ENCODE data around the gene HUS1B.

DNA sequence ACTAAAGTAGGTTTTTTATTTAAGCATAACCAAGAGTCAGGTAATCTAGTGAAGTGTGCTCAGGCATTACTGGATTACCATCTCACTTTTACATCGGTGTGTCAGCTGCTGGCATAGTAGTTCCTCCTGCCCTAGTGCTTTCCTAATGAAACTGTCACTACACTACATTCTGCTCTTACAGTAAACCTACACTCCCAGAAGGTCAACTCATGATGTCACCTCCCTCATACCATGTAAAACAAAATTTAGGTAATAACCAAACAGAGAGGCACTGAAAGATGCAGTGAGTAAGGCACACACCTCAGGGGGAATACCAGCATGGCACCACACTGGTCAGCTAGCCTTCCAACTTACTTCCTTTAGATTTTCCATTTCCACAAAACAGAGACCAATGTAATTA, 23.3 kb downstream of the HUS1B start:
- TF ChIP-seq, protein P1, sequence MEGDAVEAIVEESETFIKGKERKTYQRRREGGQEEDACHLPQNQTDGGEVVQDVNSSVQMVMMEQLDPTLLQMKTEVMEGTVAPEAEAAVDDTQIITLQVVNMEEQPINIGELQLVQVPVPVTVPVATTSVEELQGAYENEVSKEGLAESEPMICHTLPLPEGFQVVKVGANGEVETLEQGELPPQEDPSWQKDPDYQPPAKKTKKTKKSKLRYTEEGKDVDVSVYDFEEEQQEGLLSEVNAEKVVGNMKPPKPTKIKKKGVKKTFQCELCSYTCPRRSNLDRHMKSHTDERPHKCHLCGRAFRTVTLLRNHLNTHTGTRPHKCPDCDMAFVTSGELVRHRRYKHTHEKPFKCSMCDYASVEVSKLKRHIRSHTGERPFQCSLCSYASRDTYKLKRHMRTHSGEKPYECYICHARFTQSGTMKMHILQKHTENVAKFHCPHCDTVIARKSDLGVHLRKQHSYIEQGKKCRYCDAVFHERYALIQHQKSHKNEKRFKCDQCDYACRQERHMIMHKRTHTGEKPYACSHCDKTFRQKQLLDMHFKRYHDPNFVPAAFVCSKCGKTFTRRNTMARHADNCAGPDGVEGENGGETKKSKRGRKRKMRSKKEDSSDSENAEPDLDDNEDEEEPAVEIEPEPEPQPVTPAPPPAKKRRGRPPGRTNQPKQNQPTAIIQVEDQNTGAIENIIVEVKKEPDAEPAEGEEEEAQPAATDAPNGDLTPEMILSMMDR (conservative IDR thresholded peaks at IDR 0.05; ENCODE audit: low read depth in 2 of 2) = no peak
- TF ChIP-seq, protein P2, sequence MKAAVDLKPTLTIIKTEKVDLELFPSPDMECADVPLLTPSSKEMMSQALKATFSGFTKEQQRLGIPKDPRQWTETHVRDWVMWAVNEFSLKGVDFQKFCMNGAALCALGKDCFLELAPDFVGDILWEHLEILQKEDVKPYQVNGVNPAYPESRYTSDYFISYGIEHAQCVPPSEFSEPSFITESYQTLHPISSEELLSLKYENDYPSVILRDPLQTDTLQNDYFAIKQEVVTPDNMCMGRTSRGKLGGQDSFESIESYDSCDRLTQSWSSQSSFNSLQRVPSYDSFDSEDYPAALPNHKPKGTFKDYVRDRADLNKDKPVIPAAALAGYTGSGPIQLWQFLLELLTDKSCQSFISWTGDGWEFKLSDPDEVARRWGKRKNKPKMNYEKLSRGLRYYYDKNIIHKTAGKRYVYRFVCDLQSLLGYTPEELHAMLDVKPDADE (IDR thresholded peaks at IDR 0.05) = no peak
- TF ChIP-seq POLR2AphosphoS5 (IDR thresholded peaks at IDR 0.05; ENCODE audit: low read depth) (no peak), JUNB (IDR thresholded peaks at IDR 0.05; ENCODE audit: unreplicated experiment) (no peak), EZH2phosphoT487 (IDR thresholded peaks at IDR 0.05; ENCODE audit: unreplicated experiment) (no peak), EZH2 (IDR thresholded peaks at IDR 0.05; ENCODE audit: low read depth, unreplicated experiment) (no peak), CREB1 (CRISPR knock-in tag; IDR thresholded peaks at IDR 0.05; ENCODE audit: low read depth) (no peak)
- TF ChIP-seq, protein P3, sequence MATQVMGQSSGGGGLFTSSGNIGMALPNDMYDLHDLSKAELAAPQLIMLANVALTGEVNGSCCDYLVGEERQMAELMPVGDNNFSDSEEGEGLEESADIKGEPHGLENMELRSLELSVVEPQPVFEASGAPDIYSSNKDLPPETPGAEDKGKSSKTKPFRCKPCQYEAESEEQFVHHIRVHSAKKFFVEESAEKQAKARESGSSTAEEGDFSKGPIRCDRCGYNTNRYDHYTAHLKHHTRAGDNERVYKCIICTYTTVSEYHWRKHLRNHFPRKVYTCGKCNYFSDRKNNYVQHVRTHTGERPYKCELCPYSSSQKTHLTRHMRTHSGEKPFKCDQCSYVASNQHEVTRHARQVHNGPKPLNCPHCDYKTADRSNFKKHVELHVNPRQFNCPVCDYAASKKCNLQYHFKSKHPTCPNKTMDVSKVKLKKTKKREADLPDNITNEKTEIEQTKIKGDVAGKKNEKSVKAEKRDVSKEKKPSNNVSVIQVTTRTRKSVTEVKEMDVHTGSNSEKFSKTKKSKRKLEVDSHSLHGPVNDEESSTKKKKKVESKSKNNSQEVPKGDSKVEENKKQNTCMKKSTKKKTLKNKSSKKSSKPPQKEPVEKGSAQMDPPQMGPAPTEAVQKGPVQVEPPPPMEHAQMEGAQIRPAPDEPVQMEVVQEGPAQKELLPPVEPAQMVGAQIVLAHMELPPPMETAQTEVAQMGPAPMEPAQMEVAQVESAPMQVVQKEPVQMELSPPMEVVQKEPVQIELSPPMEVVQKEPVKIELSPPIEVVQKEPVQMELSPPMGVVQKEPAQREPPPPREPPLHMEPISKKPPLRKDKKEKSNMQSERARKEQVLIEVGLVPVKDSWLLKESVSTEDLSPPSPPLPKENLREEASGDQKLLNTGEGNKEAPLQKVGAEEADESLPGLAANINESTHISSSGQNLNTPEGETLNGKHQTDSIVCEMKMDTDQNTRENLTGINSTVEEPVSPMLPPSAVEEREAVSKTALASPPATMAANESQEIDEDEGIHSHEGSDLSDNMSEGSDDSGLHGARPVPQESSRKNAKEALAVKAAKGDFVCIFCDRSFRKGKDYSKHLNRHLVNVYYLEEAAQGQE (IDR thresholded peaks at IDR 0.05; ENCODE audit: unreplicated experiment) = no peak
